ENCODE results near the gene ATF1. TPM values are rescaled to one million over a fixed set of nuclear protein-coding genes. Genes with fewer than 3 reads are reported as not detected.

ATF1 gene
- total and polyA plus RNA-seq, 2 experiments from 2014 or later = 24.7 to 35.5 TPM

DNA sequence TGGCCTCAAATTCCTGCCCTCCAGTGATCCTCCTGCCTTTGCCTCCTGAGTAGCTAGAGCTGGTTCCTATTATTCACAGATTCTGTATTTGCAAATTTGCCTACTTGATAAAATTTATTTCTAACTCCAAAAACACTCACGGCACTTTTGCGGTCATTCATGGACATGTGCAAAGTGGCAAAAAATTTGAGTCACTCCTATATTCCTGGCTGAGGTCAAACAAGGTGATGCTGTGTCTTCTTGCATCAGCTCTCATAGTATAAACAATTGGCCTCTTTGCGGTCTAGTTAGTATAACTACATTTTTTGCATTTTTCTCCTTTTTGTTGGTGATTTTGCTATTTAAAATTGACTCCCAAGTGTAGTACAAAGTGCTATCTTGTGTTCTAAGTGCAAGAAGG is 24.7 kb downstream of the ATF1 start:
- no peak for DNase-seq (ENCODE audit: low spot score)
- no peaks in the 10 kb centered on the region for H3K27me3 ChIP-seq
- H2AFZ ChIP-seq = no peak overlapping the region
- TF ChIP-seq CTCF (IDR thresholded peaks at IDR 0.05; ENCODE audit: poor library complexity) (no peak), EZH2phosphoT487 (IDR thresholded peaks at IDR 0.05; ENCODE audit: low read depth, severe bottlenecking, unreplicated experiment) (no peak), EZH2 (IDR thresholded peaks at IDR 0.05; ENCODE audit: borderline replicate concordance) (no peak)
- H3K4me1 ChIP-seq (ENCODE audit: insufficient read depth) = peaks cover 19% of the 10 kb centered on the region
- H3K9me2 ChIP-seq (replicated peaks; ENCODE audit: insufficient read depth) = no peaks in the 10 kb centered on the region
- H3K4me3 ChIP-seq = no peak overlapping the region
- H3K79me2 ChIP-seq = peaks cover 71% of the 10 kb centered on the region
- no peaks in the 10 kb centered on the region for H4K20me1 ChIP-seq (ENCODE audit: insufficient read depth, poor library complexity, severe bottlenecking)
- H3K27ac ChIP-seq = no peak overlapping the region
- no peaks in the 10 kb centered on the region for H3K9me3 ChIP-seq (ENCODE audit: low read depth)
- WGBS (ENCODE audit: low lambda C conversion rate, missing lambda C conversion rate) = 93% methylated on average over 3 of the region's 3 CpGs
- H3K36me3 ChIP-seq (replicated peaks; ENCODE audit: insufficient read depth, low read depth) = no peaks in the 10 kb centered on the region
- no peak overlapping the region for H3K4me2 ChIP-seq

- Histone ChIP-seq H3K27ac (no peak overlapping the region), H3K9me2 (replicated peaks; ENCODE audit: insufficient read depth) (no peaks in the 10 kb centered on the region), H3K4me3 (no peak overlapping the region), H2AFZ (no peak overlapping the region), H3K4me2 (no peak overlapping the region), H3K79me2 (peaks cover 68% of the 10 kb centered on the region), H3K27me3 (no peaks in the 10 kb centered on the region), H4K20me1 (ENCODE audit: insufficient read depth, poor library complexity, severe bottlenecking) (no peaks in the 10 kb centered on the region), H3K4me1 (ENCODE audit: insufficient read depth) (peaks cover 19% of the 10 kb centered on the region), H3K9me3 (ENCODE audit: low read depth) (no peaks in the 10 kb centered on the region), H3K36me3 (replicated peaks; ENCODE audit: insufficient read depth, low read depth) (no peaks in the 10 kb centered on the region)
- DNase-seq (ENCODE audit: low spot score) = no peak
- no peak for TF ChIP-seq EZH2 (IDR thresholded peaks at IDR 0.05; ENCODE audit: borderline replicate concordance)
- 94% methylated on average over 5 of the region's 5 CpGs for WGBS (ENCODE audit: low lambda C conversion rate, missing lambda C conversion rate)
Measured at GRCh38 chr12:50790081-50790480, 26.2 kb downstream of the ATF1 start.

GRCh38 chr12:50799908-50800307 is 36.0 kb downstream of the ATF1 start:
- Histone ChIP-seq H3K9me2 (replicated peaks; ENCODE audit: insufficient read depth) (no peaks in the 10 kb centered on the region), H4K20me1 (ENCODE audit: insufficient read depth, poor library complexity, severe bottlenecking) (no peaks in the 10 kb centered on the region), H3K4me3 (no peak overlapping the region), H3K4me2 (no peak overlapping the region), H3K27ac (no peak overlapping the region), H3K4me1 (ENCODE audit: insufficient read depth) (no peaks in the 10 kb centered on the region), H3K27me3 (no peaks in the 10 kb centered on the region), H3K79me2 (peaks cover 7% of the 10 kb centered on the region), H3K36me3 (replicated peaks; ENCODE audit: insufficient read depth, low read depth) (peaks cover 18% of the 10 kb centered on the region), H3K9me3 (ENCODE audit: low read depth) (peaks cover 17% of the 10 kb centered on the region), H2AFZ (no peak overlapping the region)
- WGBS (ENCODE audit: low lambda C conversion rate, missing lambda C conversion rate) = 99% methylated on average over 2 of the region's 2 CpGs
- no peak for DNase-seq (ENCODE audit: low spot score)
- TF ChIP-seq EZH2phosphoT487 (IDR thresholded peaks at IDR 0.05; ENCODE audit: low read depth, severe bottlenecking, unreplicated experiment) = no peak
- no peak for TF ChIP-seq CTCF (IDR thresholded peaks at IDR 0.05; ENCODE audit: poor library complexity)
- no peak for TF ChIP-seq EZH2 (IDR thresholded peaks at IDR 0.05; ENCODE audit: borderline replicate concordance)

GRCh38 chr12:50803230-50803875 is 39.5 kb downstream of the ATF1 start:
- no peaks in the 10 kb centered on the region for H3K4me1 ChIP-seq (ENCODE audit: insufficient read depth)
- H3K9me2 ChIP-seq (replicated peaks; ENCODE audit: insufficient read depth) = no peaks in the 10 kb centered on the region
- DNase-seq (ENCODE audit: low spot score) = no peak
- no peak overlapping the region for H3K4me3 ChIP-seq
- no peak overlapping the region for H2AFZ ChIP-seq
- H3K36me3 ChIP-seq (replicated peaks; ENCODE audit: insufficient read depth, low read depth) = peaks cover 18% of the 10 kb centered on the region
- H3K9me3 ChIP-seq (ENCODE audit: low read depth) = peaks cover 17% of the 10 kb centered on the region
- WGBS (ENCODE audit: low lambda C conversion rate, missing lambda C conversion rate) = 100% methylated on average over 2 of the region's 2 CpGs
- no peaks in the 10 kb centered on the region for H4K20me1 ChIP-seq (ENCODE audit: insufficient read depth, poor library complexity, severe bottlenecking)
- H3K27me3 ChIP-seq = no peaks in the 10 kb centered on the region
- no peak overlapping the region for H3K27ac ChIP-seq
- H3K79me2 ChIP-seq = no peaks in the 10 kb centered on the region
- no peak overlapping the region for H3K4me2 ChIP-seq
- no peak for TF ChIP-seq CTCF (IDR thresholded peaks at IDR 0.05; ENCODE audit: poor library complexity)
- TF ChIP-seq EZH2 (IDR thresholded peaks at IDR 0.05; ENCODE audit: borderline replicate concordance) = no peak
- no peak for TF ChIP-seq EZH2phosphoT487 (IDR thresholded peaks at IDR 0.05; ENCODE audit: low read depth, severe bottlenecking, unreplicated experiment)
